Loucy (cell line): Measurements from ENCODE around the gene FAM50A.

ENCODE experiments used
- H2AFZ ChIP-seq: fragments of 200-600 bp; sonication (generic); 2 replicates; pipeline ENCODE4 v1.6.0; 2016; ENCODE audit warnings: antibody characterized with exemption, mild to moderate bottlenecking, low read length, moderate library complexity
- H3F3A ChIP-seq: fragments of 200-600 bp; 2 replicates; pipeline ENCODE4 v1.6.0; 2016; ENCODE audit warnings: antibody characterized with exemption, low read depth, mild to moderate bottlenecking
- H3K27me3 ChIP-seq: fragments of 200-600 bp; sonication (generic); 2 replicates; pipeline ENCODE4 v1.6.1; 2014; ENCODE audit warnings: low read length, mild to moderate bottlenecking; ENCODE audit not compliant: insufficient read depth, poor library complexity, severe bottlenecking
- H3K36me3 ChIP-seq: fragments of 200-600 bp; sonication (generic); 2 replicates; pipeline ENCODE4 v1.6.1; 2016; ENCODE audit warnings: low read length; ENCODE audit not compliant: insufficient read depth
- H3K4me1 ChIP-seq: fragments of 200-600 bp; sonication (generic); 2 replicates; pipeline ENCODE4 v1.5.1; 2014; ENCODE audit warnings: low read length, mild to moderate bottlenecking; ENCODE audit not compliant: insufficient read depth, poor library complexity, severe bottlenecking
- H3K4me2 ChIP-seq: fragments of 200-600 bp; sonication (generic); 2 replicates; pipeline ENCODE4 v1.6.0; 2014; ENCODE audit warnings: antibody characterized with exemption, low read length, low read depth, mild to moderate bottlenecking; ENCODE audit not compliant: poor library complexity, severe bottlenecking
- H3K4me3 ChIP-seq: fragments of 200-600 bp; sonication (generic); 2 replicates; pipeline ENCODE4 v1.5.1; 2014; ENCODE audit warnings: low read length, mild to moderate bottlenecking, mixed read lengths; ENCODE audit not compliant: poor library complexity, severe bottlenecking
- H3K79me2 ChIP-seq: fragments of 200-600 bp; sonication (generic); 2 replicates; pipeline ENCODE4 v1.6.1; 2014; ENCODE audit warnings: low read length; ENCODE audit not compliant: insufficient read depth
- H3K9ac ChIP-seq: fragments of 200-600 bp; sonication (generic); 2 replicates; pipeline ENCODE4 v1.6.0; 2014; ENCODE audit warnings: mild to moderate bottlenecking, low read depth, low read length, moderate library complexity; ENCODE audit not compliant: poor library complexity, severe bottlenecking
- H3K9me2 ChIP-seq: fragments of 200-600 bp; sonication (generic); replicated peaks from 2 replicates; pipeline ENCODE4 v1.6.1; 2016; ENCODE audit warnings: low read depth, low read length, mixed read lengths
- H3K9me3 ChIP-seq: fragments of 200-600 bp; sonication (generic); 2 replicates; pipeline ENCODE4 v1.6.1; 2014; ENCODE audit warnings: mild to moderate bottlenecking, antibody characterized with exemption, low read length, low read depth; ENCODE audit not compliant: insufficient read depth
- H4K20me1 ChIP-seq: fragments of 200-600 bp; sonication (generic); 2 replicates; pipeline ENCODE4 v1.6.0; 2014; ENCODE audit warnings: antibody characterized with exemption, low read length, mild to moderate bottlenecking; ENCODE audit not compliant: insufficient read depth, poor library complexity, severe bottlenecking
- CTCF ChIP-seq: fragments of 200-600 bp; sonication (generic); conservative IDR thresholded peaks from 2 replicates; pipeline ENCODE4 v1.5.1; 2014; ENCODE audit warnings: mild to moderate bottlenecking, antibody characterized with exemption, low read length
- EZH2phosphoT487 ChIP-seq: fragments of 200-600 bp; IDR thresholded peaks from 2 replicates; pipeline ENCODE4 v1.6.1; 2018; ENCODE audit warnings: antibody characterized with exemption, mild to moderate bottlenecking, moderate library complexity, borderline replicate concordance

Gene FAM50A

DNA sequence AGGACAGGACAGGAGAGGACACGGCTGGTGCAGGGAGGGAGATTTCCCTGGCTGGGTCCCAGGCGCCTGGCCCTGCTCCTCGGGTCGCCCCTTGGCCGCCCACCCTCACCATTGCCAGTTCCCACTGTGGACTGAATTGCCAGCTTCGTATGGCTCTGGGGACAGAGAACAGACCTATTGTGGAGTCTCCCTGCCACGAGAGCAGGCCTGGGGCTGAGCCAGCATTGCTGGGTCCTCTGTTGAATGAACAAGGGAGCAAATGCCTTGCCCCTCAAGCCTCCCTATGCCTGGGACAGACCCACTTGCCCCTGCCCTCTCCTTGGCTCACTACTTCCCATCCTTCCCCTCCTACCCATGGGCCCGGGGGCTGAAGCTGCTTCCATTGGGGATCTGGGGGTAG is 18.5 kb downstream of the FAM50A start:
- Histone ChIP-seq H3K4me1 (no peaks in the 10 kb centered on the region), H3K9me2 (no peaks in the 10 kb centered on the region), H3F3A (no peaks in the 10 kb centered on the region), H3K27me3 (no peaks in the 10 kb centered on the region), H2AFZ (no peak overlapping the region), H4K20me1 (no peaks in the 10 kb centered on the region), H3K9me3 (no peaks in the 10 kb centered on the region), H3K36me3 (no peaks in the 10 kb centered on the region), H3K9ac (no peak overlapping the region), H3K79me2 (peaks cover 8% of the 10 kb centered on the region; the same call in 1 of the 2 replicates), H3K4me3 (no peak overlapping the region), H3K4me2 (no peak overlapping the region)
- TF ChIP-seq CTCF (no peak), EZH2phosphoT487 (no peak)

GRCh38 chrX:154463611-154464220 is 19.8 kb downstream of the FAM50A start:
- H3K36me3 ChIP-seq, result no peaks in the 10 kb centered on the region; the same call in 1 of the 2 replicates
- peaks cover 8% of the 10 kb centered on the region; the same call in 1 of the 2 replicates for H3K79me2 ChIP-seq
- H3K27me3 ChIP-seq, result no peaks in the 10 kb centered on the region
- H3K4me1 ChIP-seq, result no peaks in the 10 kb centered on the region
- H3K9me3 ChIP-seq, result no peaks in the 10 kb centered on the region
- H3K9me2 ChIP-seq, result no peaks in the 10 kb centered on the region
- no peak overlapping the region for H3K4me2 ChIP-seq
- H3K9ac ChIP-seq, result no peak overlapping the region
- H3K4me3 ChIP-seq, result no peak overlapping the region
- H4K20me1 ChIP-seq, result no peaks in the 10 kb centered on the region
- no peak overlapping the region for H2AFZ ChIP-seq
- H3F3A ChIP-seq, result no peaks in the 10 kb centered on the region
- TF ChIP-seq EZH2phosphoT487 (no peak), CTCF (no peak)

GRCh38 chrX:154464806-154465365 is 20.9 kb downstream of the FAM50A start:
- no peak overlapping the region for H3K9ac ChIP-seq
- no peaks in the 10 kb centered on the region for H3K27me3 ChIP-seq
- no peak overlapping the region for H3K4me2 ChIP-seq
- H2AFZ ChIP-seq, result no peak overlapping the region
- TF ChIP-seq EZH2phosphoT487 (no peak), CTCF (no peak)
- no peaks in the 10 kb centered on the region for H3K4me1 ChIP-seq
- H4K20me1 ChIP-seq, result no peaks in the 10 kb centered on the region
- H3K9me2 ChIP-seq, result no peaks in the 10 kb centered on the region
- H3K9me3 ChIP-seq, result no peaks in the 10 kb centered on the region
- H3K4me3 ChIP-seq, result no peak overlapping the region
- peaks cover 3% of the 10 kb centered on the region; the same call in 1 of the 2 replicates for H3K79me2 ChIP-seq
- H3K36me3 ChIP-seq, result no peaks in the 10 kb centered on the region; the same call in 1 of the 2 replicates
- no peaks in the 10 kb centered on the region for H3F3A ChIP-seq
